Sciatic nerve (tissue), 2 donors: ENCODE measurements around the gene PRKAA1. TPM values are rescaled to one million over a fixed set of nuclear protein-coding genes. Genes with fewer than 3 reads are reported as not detected.
A peak's percentile ranks its signal among the peaks of the same experiment; 100 is the strongest.

Experiments
- ATAC-seq: fragments of 200-7000 bp; cut with Tn5 transposase; one replicate; pipeline ENCODE4 v1.9.1; 2020; ENCODE audit warnings: mild to moderate bottlenecking, moderate library complexity
- DNase-seq: peaks from one replicate; pipeline ENCODE4 v3.0.0-alpha.2; 2020; ENCODE audit warnings: low spot score
- intact Hi-C: fragments of 100-400 bp; cut with DNase I; formaldehyde crosslinking; loops from one replicate; pipeline ENCODE4 v1.14.2; 2022
- total RNA-seq: library from RNA; stranded (reverse); fragmentation: NEBNext Ultra II Directional; extraction: Animal tissue kit (Norgen Biotek cat#: 25700); gene quantifications from one replicate; pipeline ENCODE4 v1.2.1, GENCODE V29; 2021
- donor health status: DM: no; HTN: no; CAD: no.
- donor health status: DM: no; HTN: no; CAD: no.

The PRKAA1 gene
- total RNA-seq: 78.4 TPM

- DNase-seq: peak; percentile 92
- peak; percentile 97 for ATAC-seq
- intact Hi-C loops: no loop called here
Measured at GRCh38 chr5:40798012-40798800, at the start of gene PRKAA1. PRKAA1 (minus strand) TSS chr5:40798374; CDS start chr5:40798189, 185 bp downstream.

GRCh38 chr5:40847525-40847924 is 49.4 kb upstream of the PRKAA1 start:
- intact Hi-C loops: no loop called here
- ATAC-seq: no peak

GRCh38 chr5:40846371-40846770 is 48.2 kb upstream of the PRKAA1 start:
- no peak for ATAC-seq
- intact Hi-C loops: no loop called here
- DNase-seq: no peak

More at GRCh38 chr5:40847525-40847924, 49.4 kb upstream of the PRKAA1 start:
- no peak for DNase-seq

GRCh38 chr5:40844565-40844964 is 46.4 kb upstream of the PRKAA1 start:
- intact Hi-C loops: no loop called here
- ATAC-seq: no peak
- DNase-seq: no peak

- DNase-seq (no peak), ATAC-seq (no peak)
- intact Hi-C loops: no loop called here
Measured at GRCh38 chr5:40842351-40842750, 44.2 kb upstream of the PRKAA1 start.

GRCh38 chr5:40841068-40841805 is 43.1 kb upstream of the PRKAA1 start, which contains the start of gene CARD6:
CARD6 (plus strand) TSS chr5:40841367; CDS start chr5:40841383, 16 bp downstream.
- ATAC-seq: peak; percentile 61
- no peak for DNase-seq
- intact Hi-C loops: no loop called here

- DNase-seq (no peak), ATAC-seq (no peak)
Measured at GRCh38 chr5:40838086-40838485, 39.9 kb upstream of the PRKAA1 start.

GRCh38 chr5:40834849-40835787 is 36.9 kb upstream of the PRKAA1 start, which contains the start of gene RPL37:
RPL37 (minus strand) TSS chr5:40835222; CDS start chr5:40835185, 37 bp downstream.
- DNase-seq (peak; percentile 97), ATAC-seq (peak; percentile 100)
- intact Hi-C loops: no loop called here

More at GRCh38 chr5:40838086-40838485, 39.9 kb upstream of the PRKAA1 start:
- intact Hi-C loops: no loop called here

- no peak for DNase-seq
- no peak for ATAC-seq
- intact Hi-C loops: no loop called here
Measured at GRCh38 chr5:40834391-40834848, 36.2 kb upstream of the PRKAA1 start.

GRCh38 chr5:40833712-40834229 is 35.6 kb upstream of the PRKAA1 start:
- intact Hi-C loops: no loop called here
- DNase-seq (no peak), ATAC-seq (no peak)

GRCh38 chr5:40832345-40832744 is 34.2 kb upstream of the PRKAA1 start:
- no peak for ATAC-seq
- DNase-seq: no peak
- intact Hi-C loops: no loop called here

GRCh38 chr5:40831346-40832210 is 33.4 kb upstream of the PRKAA1 start:
- ATAC-seq (no peak), DNase-seq (no peak)
- intact Hi-C loops: no loop called here

GRCh38 chr5:40829748-40830533 is 31.8 kb upstream of the PRKAA1 start:
- ATAC-seq (no peak), DNase-seq (no peak)
- intact Hi-C loops: no loop called here

GRCh38 chr5:40828690-40829661 is 30.8 kb upstream of the PRKAA1 start:
- intact Hi-C loops: no loop called here
- DNase-seq (no peak), ATAC-seq (no peak)

GRCh38 chr5:40828021-40828631 is 30.0 kb upstream of the PRKAA1 start:
- intact Hi-C loops: no loop called here
- no peak for DNase-seq
- ATAC-seq: no peak
